HG03060 (cell line): Measurements from ENCODE around the gene MARK3.

ENCODE experiments used
- ATAC-seq: cut with Tn5 transposase; IDR thresholded peaks from one replicate; pipeline ENCODE4 v1.9.1; 2021; ENCODE audit warnings: low read depth, moderate number of reproducible peaks; ENCODE audit not compliant: unreplicated experiment

The MARK3 gene

GRCh38 chr14:103545219-103545914, 160.2 kb downstream of the MARK3 start:
- no peak for ATAC-seq

DNA sequence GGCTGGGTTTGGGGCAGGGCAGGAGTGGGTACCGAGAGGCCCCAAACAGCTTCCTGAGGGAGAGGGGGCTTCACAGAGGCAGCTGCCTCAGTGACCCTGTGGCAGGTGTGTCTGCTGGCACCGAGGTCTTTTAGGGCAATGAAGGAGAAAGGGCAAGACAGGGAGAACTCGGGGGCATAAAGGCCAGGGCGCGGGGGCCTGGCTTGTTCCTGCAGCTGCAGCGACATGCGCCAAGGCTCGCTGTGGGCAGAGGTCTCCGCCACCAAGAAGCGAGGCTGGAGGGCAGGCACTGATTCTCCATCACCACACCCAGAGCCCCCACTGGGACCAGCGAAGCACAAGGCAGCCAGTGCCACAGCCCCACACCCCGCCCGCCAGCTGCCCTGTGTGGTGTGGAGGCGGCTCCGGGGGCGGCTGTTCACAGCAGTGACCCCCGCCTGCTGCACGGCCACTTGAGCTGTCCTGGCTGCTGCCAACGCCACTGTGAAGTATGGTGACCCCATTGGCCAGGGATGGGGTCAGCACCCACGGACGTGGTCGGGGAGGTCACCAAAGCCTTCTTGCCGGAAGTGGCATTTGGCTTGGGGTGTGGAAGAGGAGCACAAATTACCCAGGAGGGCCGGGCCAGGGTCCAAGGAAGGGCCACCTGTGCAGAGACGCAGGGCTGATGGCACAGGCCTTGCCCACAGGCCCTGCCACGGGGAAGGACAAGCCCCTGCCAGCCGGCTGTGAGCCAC, 160.9 kb downstream of the MARK3 start:
- no peak for ATAC-seq

- ATAC-seq: no peak
Measured at GRCh38 chr14:103546652-103547454, 161.6 kb downstream of the MARK3 start.

GRCh38 chr14:103547455-103547940, 162.3 kb downstream of the MARK3 start:
- ATAC-seq: no peak

GRCh38 chr14:103547941-103548462, 162.8 kb downstream of the MARK3 start:
- ATAC-seq: no peak

GRCh38 chr14:103548463-103549351, 163.5 kb downstream of the MARK3 start:
- no peak for ATAC-seq

DNA sequence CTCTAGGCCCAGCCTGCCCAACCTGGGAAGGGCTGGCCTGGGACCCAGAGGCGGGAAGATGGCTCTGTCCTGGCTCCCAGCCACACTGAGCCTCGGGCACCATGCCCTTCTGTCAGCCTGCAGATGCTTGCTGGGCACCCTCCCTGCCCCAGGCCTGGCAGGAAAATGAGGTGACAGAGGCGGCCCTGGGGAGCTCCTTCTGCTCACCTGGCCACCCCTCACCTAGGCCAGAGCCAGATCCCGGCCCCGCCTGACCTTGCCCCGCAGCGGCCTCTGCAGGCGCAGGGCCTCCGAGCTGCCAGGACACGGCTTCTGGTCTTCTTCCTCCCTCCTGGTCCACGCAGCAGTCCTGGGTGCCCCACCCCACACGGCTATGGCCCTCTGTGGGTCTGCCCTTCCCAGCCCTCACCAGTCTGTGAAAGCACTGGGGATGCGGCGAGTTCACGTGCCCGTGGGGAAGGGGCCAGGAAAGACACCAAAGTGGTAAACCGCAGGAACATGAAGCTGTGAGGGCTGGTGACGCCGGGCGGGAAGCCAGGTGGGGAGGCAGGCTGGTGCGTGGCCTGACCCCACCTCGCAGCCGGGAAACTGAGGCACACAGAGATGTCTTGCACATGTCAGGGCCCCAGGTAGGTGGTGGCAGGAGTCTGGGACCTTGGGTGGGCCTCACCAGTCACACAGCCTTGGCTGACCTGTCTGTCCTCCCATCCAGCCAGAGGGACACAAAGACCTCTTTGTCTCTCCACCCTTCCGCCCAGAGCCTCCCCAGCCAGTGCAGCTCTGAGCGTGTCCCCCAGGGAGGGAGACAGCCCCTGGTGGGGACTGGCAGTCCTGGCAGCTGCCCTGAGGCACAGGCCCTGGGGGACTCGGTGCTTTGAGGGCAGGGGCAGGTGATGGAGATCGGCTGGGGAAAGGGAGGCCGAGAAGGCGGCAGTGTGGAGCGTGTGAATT, 164.4 kb downstream of the MARK3 start:
- ATAC-seq: no peak

DNA sequence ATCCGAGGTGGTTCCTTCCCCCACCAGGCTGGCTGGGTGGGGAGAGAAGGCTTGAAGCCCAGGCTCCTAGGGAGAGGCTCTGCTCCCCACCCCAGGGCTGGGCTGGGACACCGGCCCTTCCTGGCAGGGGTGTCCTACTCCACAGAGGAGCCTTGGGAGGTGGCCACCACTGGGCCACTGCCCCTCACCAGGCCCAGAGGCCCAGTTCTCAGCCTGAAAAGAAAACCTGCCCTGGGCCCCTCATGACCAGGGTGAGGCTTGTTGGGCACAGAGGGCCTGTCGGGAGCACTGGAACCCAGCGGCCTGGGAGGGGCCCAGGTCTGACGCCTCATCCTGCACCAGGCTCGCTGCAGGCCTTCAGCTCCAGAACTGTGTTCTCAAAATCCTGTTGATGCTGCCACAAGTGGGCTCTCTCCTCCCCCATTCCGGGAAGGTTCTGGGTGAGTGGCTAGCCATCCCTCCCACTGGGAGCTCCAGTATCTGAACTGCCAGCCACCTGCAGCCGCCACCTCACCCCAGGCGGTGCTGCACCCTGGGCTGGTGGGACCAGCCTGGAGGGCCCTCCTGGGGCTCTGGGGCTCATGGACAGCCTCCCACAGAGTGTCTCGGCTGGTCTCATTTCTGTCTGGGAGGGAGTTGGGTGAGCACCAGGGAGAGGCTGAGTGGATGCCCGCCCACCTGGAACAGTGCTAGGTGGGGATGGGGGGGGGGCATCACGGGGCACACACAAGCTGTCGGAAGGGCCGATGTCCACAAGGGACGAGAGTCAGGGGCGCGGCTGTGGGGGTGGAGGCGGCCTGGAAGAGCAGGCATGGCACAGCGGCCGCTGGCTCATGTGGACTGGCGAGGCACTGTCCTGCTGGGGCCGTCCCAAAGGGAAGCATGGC, 165.5 kb downstream of the MARK3 start:
- ATAC-seq: no peak

- ATAC-seq: no peak
Measured at GRCh38 chr14:103551338-103551762, 166.1 kb downstream of the MARK3 start.

DNA sequence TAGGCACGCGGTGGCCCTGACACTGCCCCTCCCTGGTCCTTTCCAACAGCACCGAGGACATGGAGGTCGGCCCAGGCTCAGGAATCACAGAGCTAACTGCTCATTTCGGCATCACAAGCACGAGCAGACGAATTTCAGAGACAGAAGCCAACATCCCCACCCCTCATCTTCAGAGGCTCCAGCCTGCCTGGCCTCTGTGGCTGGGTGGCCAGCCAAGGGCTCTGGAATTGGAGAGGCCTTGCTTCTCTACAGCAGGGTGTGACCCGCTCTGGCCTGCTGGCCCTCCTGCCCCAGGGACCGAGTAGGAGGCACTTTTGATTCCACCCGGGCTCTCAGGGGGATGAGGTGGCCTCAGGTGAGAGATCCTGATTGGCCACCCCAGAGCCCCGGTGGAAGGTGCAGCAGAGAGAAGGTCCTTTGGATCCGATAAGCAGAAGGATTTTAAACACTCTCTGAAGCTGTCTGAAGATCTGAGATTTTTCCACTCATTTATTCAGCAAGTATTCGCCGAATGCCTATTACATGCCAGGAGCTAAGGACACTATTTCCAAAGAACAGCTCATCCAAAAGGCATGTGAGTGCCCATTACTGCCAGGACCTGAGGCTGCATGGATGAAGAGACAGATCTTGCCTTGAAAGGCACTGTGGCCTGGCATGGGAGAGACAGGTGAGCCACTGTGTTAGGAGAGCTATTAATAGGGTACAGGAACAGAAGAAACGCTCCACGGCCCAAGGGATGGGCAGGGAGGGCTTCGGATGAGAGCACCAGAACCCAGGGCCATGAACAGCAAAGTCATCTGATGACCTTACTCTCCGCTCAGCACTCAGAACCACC, 167.0 kb downstream of the MARK3 start:
- no peak for ATAC-seq

- no peak for ATAC-seq
Measured at GRCh38 chr14:103552846-103553210, 167.6 kb downstream of the MARK3 start.
